ENCODE measurements around the gene PPFIA1.

PPFIA1 gene

DNA sequence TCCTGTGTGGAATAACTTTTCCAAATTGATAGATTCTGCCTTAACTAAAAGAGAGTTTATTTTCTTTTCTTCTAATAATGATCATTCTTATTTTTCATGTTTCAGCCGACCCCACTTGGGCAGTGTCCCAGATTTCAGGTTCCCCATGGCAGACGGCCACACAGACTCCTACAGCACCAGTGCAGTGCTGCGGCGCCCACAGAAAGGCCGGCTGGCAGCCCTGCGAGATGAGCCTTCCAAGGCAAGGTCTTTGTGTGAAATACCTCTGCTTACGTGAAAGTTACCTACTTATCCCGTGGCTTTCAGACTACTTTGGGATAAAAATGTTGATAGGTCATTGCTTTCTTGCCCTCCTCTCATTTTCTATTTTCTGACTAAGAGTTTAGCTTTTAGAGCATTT is 68.6 kb downstream of the PPFIA1 start:
- H3K9me3 Mint-ChIP-seq: no peaks in the 10 kb centered on the region
- no peak overlapping the region for H3K4me3 Mint-ChIP-seq
- ATAC-seq (replicated peaks; ENCODE audit: extremely low read depth, poor library complexity, severe bottlenecking): no peak
- no peaks in the 10 kb centered on the region for H3K27me3 Mint-ChIP-seq
- H3K36me3 Mint-ChIP-seq (ENCODE audit: insufficient read depth): peaks cover 64% of the 10 kb centered on the region
- DNase-seq (ENCODE audit: low spot score in 2 of 2): no peak
- peaks cover 5% of the 10 kb centered on the region for H3K4me1 Mint-ChIP-seq
- H3K27ac Mint-ChIP-seq (ENCODE audit: low read depth): no peak overlapping the region

DNA sequence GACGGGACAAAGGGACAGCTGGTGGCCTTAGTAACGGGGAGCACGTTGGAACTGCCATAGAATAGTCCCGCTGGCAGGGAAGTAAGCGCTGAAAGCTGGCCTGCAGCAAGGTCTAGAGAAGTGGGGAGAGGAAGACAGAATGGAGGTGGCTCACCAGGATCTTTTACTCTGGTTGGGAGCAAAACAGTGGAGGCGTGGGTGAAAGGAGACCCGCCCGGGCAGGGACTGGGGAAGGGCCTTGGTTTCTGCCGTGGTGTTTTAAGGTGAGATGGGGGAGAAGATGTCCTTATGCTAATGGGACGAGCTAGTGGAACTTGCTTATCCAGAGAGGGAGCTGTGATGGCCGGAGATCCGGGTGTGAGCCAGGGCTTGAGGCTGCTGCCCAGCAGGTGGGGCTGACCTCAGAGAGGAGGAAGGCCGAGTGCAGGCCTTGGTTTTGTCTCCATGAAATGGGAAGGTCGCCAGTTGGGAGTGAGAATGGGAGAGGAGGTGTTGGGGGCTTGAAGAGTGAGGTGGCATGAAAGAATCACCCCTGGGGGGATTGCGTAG is 71.5 kb downstream of the PPFIA1 start:
- Mint-ChIP-seq H3K36me3 (ENCODE audit: insufficient read depth) (peaks cover 51% of the 10 kb centered on the region), H3K4me3 (no peak overlapping the region), H3K4me1 (peaks cover 5% of the 10 kb centered on the region), H3K27me3 (no peaks in the 10 kb centered on the region), H3K9me3 (no peaks in the 10 kb centered on the region), H3K27ac (ENCODE audit: low read depth) (no peak overlapping the region)
- DNase-seq (ENCODE audit: low spot score in 2 of 2): no peak
- ATAC-seq (replicated peaks; ENCODE audit: extremely low read depth, poor library complexity, severe bottlenecking): no peak

DNA sequence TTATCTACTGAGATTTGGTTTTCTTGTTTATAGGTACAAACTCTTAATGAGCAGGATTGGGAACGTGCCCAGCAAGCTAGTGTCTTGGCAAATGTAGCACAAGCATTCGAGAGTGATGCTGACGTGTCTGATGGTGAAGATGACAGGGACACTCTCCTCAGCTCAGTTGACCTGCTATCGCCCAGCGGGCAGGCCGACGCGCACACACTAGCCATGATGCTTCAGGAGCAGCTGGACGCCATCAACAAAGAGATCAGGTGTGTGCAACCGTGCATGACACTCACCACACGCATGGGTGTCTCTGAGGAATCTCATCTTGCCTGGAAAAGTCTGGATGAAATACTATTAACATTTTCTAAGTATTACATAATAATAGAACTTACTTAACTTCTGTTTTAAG is 73.1 kb downstream of the PPFIA1 start:
- peaks cover 5% of the 10 kb centered on the region for H3K4me1 Mint-ChIP-seq
- no peaks in the 10 kb centered on the region for H3K27me3 Mint-ChIP-seq
- ATAC-seq (replicated peaks; ENCODE audit: extremely low read depth, poor library complexity, severe bottlenecking) (no peak), DNase-seq (ENCODE audit: low spot score in 2 of 2) (no peak)
- peaks cover 54% of the 10 kb centered on the region for H3K36me3 Mint-ChIP-seq (ENCODE audit: insufficient read depth)
- H3K9me3 Mint-ChIP-seq: no peaks in the 10 kb centered on the region
- no peak overlapping the region for H3K27ac Mint-ChIP-seq (ENCODE audit: low read depth)
- H3K4me3 Mint-ChIP-seq: no peak overlapping the region

DNA sequence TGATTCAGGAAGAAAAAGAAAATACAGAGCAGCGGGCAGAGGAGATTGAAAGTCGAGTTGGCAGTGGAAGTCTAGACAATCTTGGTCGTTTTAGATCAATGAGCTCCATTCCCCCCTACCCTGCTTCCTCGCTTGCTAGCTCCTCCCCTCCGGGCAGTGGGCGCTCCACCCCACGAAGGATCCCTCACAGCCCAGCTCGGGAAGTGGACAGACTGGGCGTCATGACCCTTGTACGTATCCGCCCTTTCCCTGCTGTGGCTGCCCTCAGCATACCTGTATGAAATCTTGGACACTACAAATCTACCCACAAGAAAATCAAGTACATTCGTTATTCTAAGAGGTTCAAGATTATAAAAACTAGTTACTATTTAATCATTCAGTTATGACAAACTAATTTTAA is 77.7 kb downstream of the PPFIA1 start:
- H3K9me3 Mint-ChIP-seq: no peaks in the 10 kb centered on the region
- H3K4me3 Mint-ChIP-seq: no peak overlapping the region
- DNase-seq (ENCODE audit: low spot score in 2 of 2) (no peak), ATAC-seq (replicated peaks; ENCODE audit: extremely low read depth, poor library complexity, severe bottlenecking) (no peak)
- H3K27ac Mint-ChIP-seq (ENCODE audit: low read depth): no peak overlapping the region
- H3K27me3 Mint-ChIP-seq: no peaks in the 10 kb centered on the region
- H3K36me3 Mint-ChIP-seq (ENCODE audit: insufficient read depth): peaks cover 36% of the 10 kb centered on the region
- H3K4me1 Mint-ChIP-seq: peaks cover 15% of the 10 kb centered on the region

DNA sequence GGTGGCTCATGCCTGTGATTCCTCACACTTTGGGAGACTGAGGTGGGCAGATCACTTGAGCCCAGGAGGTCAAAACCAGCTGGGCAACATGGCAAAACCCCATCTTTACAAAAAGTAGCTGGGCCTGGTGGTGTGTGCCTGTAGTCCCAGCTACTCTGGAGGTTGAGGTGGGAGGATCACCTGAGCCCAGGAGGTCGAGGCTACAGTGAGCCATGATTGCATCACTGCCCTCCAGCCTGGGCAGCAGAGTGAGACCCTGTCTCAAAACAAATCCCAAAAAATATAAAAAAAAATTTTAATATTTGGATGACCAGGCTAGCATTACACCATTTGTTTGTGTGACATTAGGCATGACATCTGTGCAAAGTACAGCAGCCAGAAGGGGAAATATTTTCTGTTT is 78.1 kb downstream of the PPFIA1 start:
- no peak for ATAC-seq (replicated peaks; ENCODE audit: extremely low read depth, poor library complexity, severe bottlenecking)
- peaks cover 37% of the 10 kb centered on the region for H3K36me3 Mint-ChIP-seq (ENCODE audit: insufficient read depth)
- no peaks in the 10 kb centered on the region for H3K9me3 Mint-ChIP-seq

DNA sequence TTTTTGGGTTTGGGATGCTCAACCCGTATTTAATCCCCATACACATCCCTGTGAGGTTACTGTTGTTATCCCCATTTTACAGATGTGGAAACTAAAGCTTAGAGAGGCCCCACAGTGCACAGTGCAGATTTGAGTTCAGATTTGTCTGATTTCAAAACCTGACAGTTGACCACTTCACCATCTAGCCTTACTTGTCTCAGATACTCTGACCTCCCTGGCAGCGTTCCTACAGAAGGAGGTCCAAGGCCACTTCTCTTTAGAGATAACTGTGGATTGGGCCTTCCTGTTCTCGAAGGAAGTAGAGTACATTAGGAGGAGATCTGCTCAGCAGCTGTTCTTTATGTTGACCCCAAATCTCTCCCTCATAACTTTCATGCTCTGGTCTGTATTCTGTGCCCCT is 81.2 kb downstream of the PPFIA1 start:
- H3K9me3 Mint-ChIP-seq: no peaks in the 10 kb centered on the region
- peak overlapping the region; percentile 61 for H3K4me3 Mint-ChIP-seq
- no peak overlapping the region for H3K27ac Mint-ChIP-seq (ENCODE audit: low read depth)
- no peak for DNase-seq (ENCODE audit: low spot score in 2 of 2)
- peaks cover 27% of the 10 kb centered on the region for H3K4me1 Mint-ChIP-seq
- H3K36me3 Mint-ChIP-seq (ENCODE audit: insufficient read depth): peaks cover 39% of the 10 kb centered on the region
- no peak for ATAC-seq (replicated peaks; ENCODE audit: extremely low read depth, poor library complexity, severe bottlenecking)
- no peaks in the 10 kb centered on the region for H3K27me3 Mint-ChIP-seq

More for the DNA sequence above, 78.1 kb downstream of the PPFIA1 start:
- no peak for DNase-seq (ENCODE audit: low spot score in 2 of 2)
- no peak overlapping the region for H3K27ac Mint-ChIP-seq (ENCODE audit: low read depth)
- no peaks in the 10 kb centered on the region for H3K27me3 Mint-ChIP-seq
- peaks cover 19% of the 10 kb centered on the region for H3K4me1 Mint-ChIP-seq
- H3K4me3 Mint-ChIP-seq: no peak overlapping the region

DNA sequence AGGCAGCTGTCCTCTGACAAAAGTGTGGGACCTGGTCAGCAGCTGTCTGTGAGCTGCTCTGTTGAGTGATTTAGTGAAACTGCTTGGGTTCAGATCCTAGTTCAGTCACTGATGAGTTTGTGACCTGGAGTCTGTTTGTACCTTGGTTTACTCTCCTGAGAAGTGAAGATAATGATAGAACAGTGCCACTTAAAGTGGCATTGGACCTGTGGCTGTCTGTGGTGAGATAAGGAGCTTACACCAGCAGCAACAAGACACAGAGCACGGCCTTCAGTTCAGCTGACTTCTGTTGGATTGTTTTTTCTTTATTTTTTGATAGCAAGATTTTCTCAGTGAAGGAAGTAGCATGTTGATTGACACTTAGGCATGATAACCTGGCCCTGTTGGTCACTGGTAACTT is 81.6 kb downstream of the PPFIA1 start:
- ATAC-seq (replicated peaks; ENCODE audit: extremely low read depth, poor library complexity, severe bottlenecking): no peak
- no peak for DNase-seq (ENCODE audit: low spot score in 2 of 2)
- peaks cover 44% of the 10 kb centered on the region for H3K36me3 Mint-ChIP-seq (ENCODE audit: insufficient read depth)
- H3K4me1 Mint-ChIP-seq: peaks cover 27% of the 10 kb centered on the region
- no peak overlapping the region for H3K27ac Mint-ChIP-seq (ENCODE audit: low read depth)
- no peaks in the 10 kb centered on the region for H3K27me3 Mint-ChIP-seq
- peak overlapping the region; percentile 61 for H3K4me3 Mint-ChIP-seq
- no peaks in the 10 kb centered on the region for H3K9me3 Mint-ChIP-seq

DNA sequence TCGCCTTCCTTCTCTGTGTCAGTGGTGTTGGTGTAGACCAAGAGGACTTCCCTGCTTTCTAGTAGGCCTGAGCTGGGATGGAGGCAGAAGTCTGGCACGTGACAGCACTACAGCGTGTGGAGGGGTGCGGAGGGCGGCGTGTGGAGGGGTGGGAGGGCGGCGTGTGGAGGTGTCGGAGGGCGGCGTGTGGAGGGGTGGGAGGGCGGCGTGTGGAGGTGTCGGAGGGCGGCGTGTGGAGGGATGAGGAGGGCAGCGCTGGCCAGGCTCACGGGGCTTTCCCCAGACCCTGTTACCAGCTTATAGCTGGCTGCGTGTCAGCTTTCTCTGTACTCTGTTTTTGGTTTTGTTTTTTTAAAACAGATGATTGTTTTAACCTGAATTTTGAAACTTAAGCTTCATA is 82.1 kb downstream of the PPFIA1 start:
- Mint-ChIP-seq H3K4me1 (peaks cover 27% of the 10 kb centered on the region), H3K27me3 (no peaks in the 10 kb centered on the region), H3K4me3 (peak overlapping the region; percentile 61), H3K27ac (ENCODE audit: low read depth) (no peak overlapping the region), H3K9me3 (no peaks in the 10 kb centered on the region), H3K36me3 (ENCODE audit: insufficient read depth) (peaks cover 42% of the 10 kb centered on the region)
- ATAC-seq (replicated peaks; ENCODE audit: extremely low read depth, poor library complexity, severe bottlenecking): peak; percentile 47
- no peak for DNase-seq (ENCODE audit: low spot score in 2 of 2)

DNA sequence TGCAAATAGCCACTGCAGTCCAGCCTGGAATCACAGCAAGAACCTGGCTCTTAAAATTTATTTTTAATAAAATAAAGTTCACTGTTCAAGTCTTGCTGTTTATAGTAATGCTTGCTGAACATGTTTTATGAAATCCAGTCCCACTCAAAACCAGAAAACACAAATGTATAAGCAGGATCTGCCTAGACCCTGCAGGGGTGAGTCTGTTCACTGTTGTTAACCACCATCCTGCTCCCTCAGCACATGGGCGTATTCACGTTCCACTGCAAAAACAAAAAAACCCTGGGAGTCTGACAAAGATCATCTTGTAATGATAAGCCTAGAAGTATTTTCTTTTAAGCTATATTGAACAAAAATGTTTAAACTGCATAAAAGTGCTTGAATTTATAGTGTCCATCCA is 82.8 kb downstream of the PPFIA1 start:
- Mint-ChIP-seq H3K36me3 (ENCODE audit: insufficient read depth) (peaks cover 38% of the 10 kb centered on the region), H3K4me1 (peaks cover 27% of the 10 kb centered on the region), H3K9me3 (no peaks in the 10 kb centered on the region), H3K27me3 (no peaks in the 10 kb centered on the region), H3K4me3 (peak overlapping the region; percentile 61), H3K27ac (ENCODE audit: low read depth) (peak overlapping the region; percentile 68)
- no peak for DNase-seq (ENCODE audit: low spot score in 2 of 2)
- no peak for ATAC-seq (replicated peaks; ENCODE audit: extremely low read depth, poor library complexity, severe bottlenecking)

DNA sequence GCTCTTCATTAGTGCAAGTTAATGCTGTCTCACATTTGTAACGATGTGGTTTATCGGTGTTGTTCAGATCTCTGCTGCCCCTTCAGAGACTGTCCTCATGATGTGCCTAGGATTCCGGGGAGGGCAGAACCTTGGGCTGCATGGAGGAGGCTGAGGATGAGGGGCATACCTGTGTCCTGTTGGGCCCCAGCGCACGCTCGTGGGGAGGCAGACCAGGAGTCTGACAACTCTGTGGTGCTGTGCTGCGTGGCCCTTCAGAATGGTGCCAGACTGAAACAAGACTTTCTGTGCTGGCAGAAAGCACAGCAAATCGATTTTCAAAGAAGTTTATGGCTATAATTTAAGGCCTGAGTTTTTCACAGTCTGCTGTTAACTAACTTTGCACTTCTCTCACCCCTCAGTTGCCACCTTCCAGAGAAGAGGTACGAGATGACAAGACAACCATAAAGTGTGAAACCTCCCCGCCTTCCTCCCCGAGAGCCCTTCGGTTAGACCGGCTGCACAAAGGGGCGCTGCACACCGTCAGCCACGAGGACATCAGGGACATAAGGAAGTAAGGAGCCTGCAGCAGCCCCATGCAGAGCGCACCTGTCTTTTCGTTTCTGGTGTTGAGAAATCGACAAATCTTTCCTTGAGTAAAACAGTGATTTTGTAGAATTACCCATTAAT is 83.5 kb downstream of the PPFIA1 start:
- Mint-ChIP-seq H3K4me1 (peaks cover 27% of the 10 kb centered on the region), H3K27ac (ENCODE audit: low read depth) (peak overlapping the region; percentile 68), H3K9me3 (no peaks in the 10 kb centered on the region), H3K27me3 (no peaks in the 10 kb centered on the region), H3K36me3 (ENCODE audit: insufficient read depth) (peaks cover 39% of the 10 kb centered on the region), H3K4me3 (peak overlapping the region; percentile 61)
- ATAC-seq (replicated peaks; ENCODE audit: extremely low read depth, poor library complexity, severe bottlenecking): peak; percentile 67
- no peak for DNase-seq (ENCODE audit: low spot score in 2 of 2)

DNA sequence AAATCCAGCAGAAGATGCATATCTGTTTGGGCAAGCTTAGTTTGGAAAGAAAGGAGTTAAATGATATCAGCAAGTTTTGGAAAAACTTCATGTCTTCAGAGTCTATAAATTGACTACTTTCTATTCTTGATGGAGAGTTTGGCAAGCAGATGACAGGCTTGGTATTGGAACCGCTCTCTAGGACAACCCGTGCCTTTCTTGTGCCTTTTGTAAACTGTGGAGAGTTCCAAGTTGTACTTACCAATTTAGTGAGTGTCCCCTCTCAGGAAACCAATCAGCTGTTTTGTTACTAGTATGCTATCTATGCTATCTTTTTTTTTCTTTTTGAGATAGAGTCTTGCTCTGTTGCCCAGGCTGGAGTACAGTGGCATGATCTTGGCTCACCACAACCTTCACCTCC is 84.1 kb downstream of the PPFIA1 start:
- peaks cover 41% of the 10 kb centered on the region for H3K36me3 Mint-ChIP-seq (ENCODE audit: insufficient read depth)
- no peak for ATAC-seq (replicated peaks; ENCODE audit: extremely low read depth, poor library complexity, severe bottlenecking)
- no peaks in the 10 kb centered on the region for H3K9me3 Mint-ChIP-seq
- H3K27ac Mint-ChIP-seq (ENCODE audit: low read depth): peak overlapping the region; percentile 68
- no peak overlapping the region for H3K4me3 Mint-ChIP-seq
- peaks cover 27% of the 10 kb centered on the region for H3K4me1 Mint-ChIP-seq
- H3K27me3 Mint-ChIP-seq: no peaks in the 10 kb centered on the region
- no peak for DNase-seq (ENCODE audit: low spot score in 2 of 2)

DNA sequence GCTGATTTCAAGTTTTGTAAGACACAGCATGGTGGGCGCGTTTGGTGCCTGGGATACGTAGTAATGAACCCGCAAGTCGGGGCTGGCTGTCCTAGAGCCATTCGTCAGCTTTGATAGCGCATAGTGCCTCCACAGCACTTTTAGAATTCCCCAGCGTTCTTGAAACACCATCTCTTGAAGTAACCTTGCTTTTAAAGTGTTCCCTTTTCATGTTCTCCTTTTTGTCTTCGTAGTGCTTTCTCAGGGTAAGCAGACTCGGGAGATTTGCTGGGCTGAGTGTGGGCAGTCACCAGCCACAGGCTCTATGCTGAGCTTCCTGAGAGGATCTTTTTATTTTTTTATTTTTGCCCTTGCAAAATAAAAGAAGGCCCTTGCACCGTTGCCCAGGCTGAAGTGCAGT is 88.3 kb downstream of the PPFIA1 start:
- Mint-ChIP-seq H3K4me3 (no peak overlapping the region), H3K9me3 (no peaks in the 10 kb centered on the region), H3K36me3 (ENCODE audit: insufficient read depth) (peaks cover 43% of the 10 kb centered on the region), H3K4me1 (peaks cover 12% of the 10 kb centered on the region), H3K27ac (ENCODE audit: low read depth) (no peak overlapping the region), H3K27me3 (no peaks in the 10 kb centered on the region)
- DNase-seq (ENCODE audit: low spot score in 2 of 2) (no peak), ATAC-seq (replicated peaks; ENCODE audit: extremely low read depth, poor library complexity, severe bottlenecking) (no peak)

DNA sequence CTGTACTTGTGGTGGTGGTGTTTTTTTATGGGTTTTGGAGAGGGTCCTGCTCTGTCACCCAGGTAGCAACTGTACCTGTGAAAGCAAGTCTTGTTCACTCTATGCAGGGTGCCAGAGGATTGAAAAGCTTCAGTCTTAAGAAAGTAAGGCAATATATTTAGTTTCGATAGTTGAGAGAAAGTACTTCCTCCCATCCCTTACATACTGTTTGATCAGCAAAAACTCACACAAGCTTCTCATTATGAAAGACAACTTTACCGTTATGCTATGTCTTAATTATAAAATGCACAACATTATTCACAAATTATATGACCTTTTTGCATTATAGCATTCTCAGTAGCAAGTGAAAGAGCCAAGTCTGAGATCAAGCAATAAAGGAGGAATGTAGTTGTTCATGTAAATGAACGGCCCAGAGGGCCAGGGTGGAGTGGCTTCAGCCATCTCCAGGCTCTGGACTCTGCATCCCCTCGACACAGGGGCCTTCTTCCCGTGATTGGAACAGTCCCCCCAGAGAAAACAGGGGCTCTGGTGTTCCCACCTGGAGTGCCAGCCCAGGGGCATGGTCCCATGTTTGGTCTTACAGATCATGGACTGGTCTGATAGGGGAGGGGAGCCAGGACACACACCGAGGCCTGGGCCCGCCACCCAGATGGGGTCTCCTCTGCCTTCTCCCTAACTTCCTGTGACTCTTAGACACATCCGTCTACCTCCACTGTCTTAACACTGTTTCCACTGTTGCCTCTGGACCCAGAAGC is 89.1 kb downstream of the PPFIA1 start:
- Mint-ChIP-seq H3K4me3 (no peak overlapping the region), H3K27ac (ENCODE audit: low read depth) (no peak overlapping the region)
- no peak for DNase-seq (ENCODE audit: low spot score in 2 of 2)

More for the DNA sequence above, 89.1 kb downstream of the PPFIA1 start:
- H3K27me3 Mint-ChIP-seq: no peaks in the 10 kb centered on the region
- peaks cover 39% of the 10 kb centered on the region for H3K36me3 Mint-ChIP-seq (ENCODE audit: insufficient read depth)
- H3K4me1 Mint-ChIP-seq: peaks cover 9% of the 10 kb centered on the region
- H3K9me3 Mint-ChIP-seq: no peaks in the 10 kb centered on the region
- no peak for ATAC-seq (replicated peaks; ENCODE audit: extremely low read depth, poor library complexity, severe bottlenecking)

All from central memory CD8-positive, alpha-beta T cell (primary cell).